Measurements from ENCODE around the gene FAM118A. TPM values are rescaled to one million over a fixed set of nuclear protein-coding genes. Genes with fewer than 3 reads are reported as not detected.
"Not testable (repeated sequence)": the region's sequence is repeated elsewhere in the genome, so short reads cannot be mapped to it uniquely, and the experiment has no call there.

Gene FAM118A
- total RNA-seq, 1 experiment from 2014 or later, result 72.2 TPM

GRCh38 chr22:45318558-45319323 is 9.0 kb downstream of the FAM118A start:
- no peaks in the 10 kb centered on the region for H3K27me3 ChIP-seq (ENCODE audit: low read length)
- H2AFZ ChIP-seq (ENCODE audit: low read length), result no peak overlapping the region
- no peak for DNase-seq
- H3K9me2 ChIP-seq (replicated peaks; ENCODE audit: insufficient read depth, low read length), result no peaks in the 10 kb centered on the region
- H4K20me1 ChIP-seq (ENCODE audit: insufficient read depth, low read depth, low read length), result no peaks in the 10 kb centered on the region
- H3K9me3 ChIP-seq (ENCODE audit: low read length), result no peaks in the 10 kb centered on the region
- H3K79me2 ChIP-seq (ENCODE audit: low read length), result peaks cover 89% of the 10 kb centered on the region
- H3K4me2 ChIP-seq (ENCODE audit: low read depth, low read length, poor library complexity, severe bottlenecking), result peak overlapping the region; percentile 44
- H3K9ac ChIP-seq (ENCODE audit: low read length), result no peak overlapping the region
- H3K4me3 ChIP-seq (ENCODE audit: low read length), result 0 out of 2 replicates have a peak overlapping the region, but pooled peaks have one; percentile 13
- H3K4me1 ChIP-seq (ENCODE audit: low read length), result peaks cover 19% of the 10 kb centered on the region
- H3K27ac ChIP-seq (ENCODE audit: low read length), result no peak overlapping the region
- peaks cover 6% of the 10 kb centered on the region; the same call in 1 of the 2 replicates for H3K36me3 ChIP-seq (ENCODE audit: insufficient read depth, low read length)

- Histone ChIP-seq H3K79me2 (ENCODE audit: low read length) (peaks cover 83% of the 10 kb centered on the region), H3K4me3 (ENCODE audit: low read length) (no peak overlapping the region), H3K4me1 (ENCODE audit: low read length) (peaks cover 15% of the 10 kb centered on the region), H3K9me3 (ENCODE audit: low read length) (no peaks in the 10 kb centered on the region), H3K9ac (ENCODE audit: low read length) (no peak overlapping the region), H3K36me3 (ENCODE audit: insufficient read depth, low read length) (peaks cover 6% of the 10 kb centered on the region; the same call in 1 of the 2 replicates), H3K9me2 (replicated peaks; ENCODE audit: insufficient read depth, low read length) (no peaks in the 10 kb centered on the region), H2AFZ (ENCODE audit: low read length) (no peak overlapping the region), H3K27ac (ENCODE audit: low read length) (no peak overlapping the region), H3K4me2 (ENCODE audit: low read depth, low read length, poor library complexity, severe bottlenecking) (no peak overlapping the region), H4K20me1 (ENCODE audit: insufficient read depth, low read depth, low read length) (no peaks in the 10 kb centered on the region), H3K27me3 (ENCODE audit: low read length) (no peaks in the 10 kb centered on the region)
- DNase-seq, result no peak
These were observed 9.6 kb downstream of the FAM118A start for GRCh38 chr22:45319324-45319685.

- Histone ChIP-seq H4K20me1 (ENCODE audit: insufficient read depth, low read depth, low read length) (no peaks in the 10 kb centered on the region), H3K27me3 (ENCODE audit: low read length) (no peaks in the 10 kb centered on the region), H2AFZ (ENCODE audit: low read length) (no peak overlapping the region), H3K36me3 (ENCODE audit: insufficient read depth, low read length) (peaks cover 6% of the 10 kb centered on the region; the same call in 1 of the 2 replicates), H3K79me2 (ENCODE audit: low read length) (peaks cover 71% of the 10 kb centered on the region), H3K9me2 (replicated peaks; ENCODE audit: insufficient read depth, low read length) (no peaks in the 10 kb centered on the region), H3K4me3 (ENCODE audit: low read length) (no peak overlapping the region), H3K9ac (ENCODE audit: low read length) (no peak overlapping the region), H3K27ac (ENCODE audit: low read length) (no peak overlapping the region), H3K4me1 (ENCODE audit: low read length) (peaks cover 14% of the 10 kb centered on the region), H3K4me2 (ENCODE audit: low read depth, low read length, poor library complexity, severe bottlenecking) (no peak overlapping the region), H3K9me3 (ENCODE audit: low read length) (no peaks in the 10 kb centered on the region)
- no peak for DNase-seq
These were observed 10.7 kb downstream of the FAM118A start for GRCh38 chr22:45320357-45320976.

GRCh38 chr22:45321827-45322226 is 12.1 kb downstream of the FAM118A start:
- Histone ChIP-seq H3K36me3 (ENCODE audit: insufficient read depth, low read length) (peaks cover 6% of the 10 kb centered on the region; the same call in 1 of the 2 replicates), H2AFZ (ENCODE audit: low read length) (no peak overlapping the region), H3K4me1 (ENCODE audit: low read length) (peaks cover 14% of the 10 kb centered on the region), H3K9me2 (replicated peaks; ENCODE audit: insufficient read depth, low read length) (no peaks in the 10 kb centered on the region), H3K27ac (ENCODE audit: low read length) (no peak overlapping the region), H3K27me3 (ENCODE audit: low read length) (no peaks in the 10 kb centered on the region), H3K79me2 (ENCODE audit: low read length) (peaks cover 58% of the 10 kb centered on the region), H3K9me3 (ENCODE audit: low read length) (no peaks in the 10 kb centered on the region), H3K4me2 (ENCODE audit: low read depth, low read length, poor library complexity, severe bottlenecking) (no peak overlapping the region), H4K20me1 (ENCODE audit: insufficient read depth, low read depth, low read length) (no peaks in the 10 kb centered on the region), H3K9ac (ENCODE audit: low read length) (no peak overlapping the region), H3K4me3 (ENCODE audit: low read length) (no peak overlapping the region)
- DNase-seq, result no peak

- Histone ChIP-seq H3K36me3 (ENCODE audit: insufficient read depth, low read length) (peaks cover 6% of the 10 kb centered on the region; the same call in 1 of the 2 replicates), H2AFZ (ENCODE audit: low read length) (no peak overlapping the region), H3K27me3 (ENCODE audit: low read length) (no peaks in the 10 kb centered on the region), H3K79me2 (ENCODE audit: low read length) (peaks cover 46% of the 10 kb centered on the region), H3K4me3 (ENCODE audit: low read length) (no peak overlapping the region), H3K9me2 (replicated peaks; ENCODE audit: insufficient read depth, low read length) (no peaks in the 10 kb centered on the region), H3K4me1 (ENCODE audit: low read length) (peaks cover 8% of the 10 kb centered on the region), H3K27ac (ENCODE audit: low read length) (no peak overlapping the region), H3K4me2 (ENCODE audit: low read depth, low read length, poor library complexity, severe bottlenecking) (no peak overlapping the region), H3K9ac (ENCODE audit: low read length) (no peak overlapping the region), H3K9me3 (ENCODE audit: low read length) (no peaks in the 10 kb centered on the region), H4K20me1 (ENCODE audit: insufficient read depth, low read depth, low read length) (no peaks in the 10 kb centered on the region)
- DNase-seq, result no peak
These were observed 13.3 kb downstream of the FAM118A start for GRCh38 chr22:45322873-45323525.

- H3K27ac ChIP-seq (ENCODE audit: low read length), result no peak overlapping the region
- peaks cover 1% of the 10 kb centered on the region for H3K4me1 ChIP-seq (ENCODE audit: low read length)
- H2AFZ ChIP-seq (ENCODE audit: low read length), result no peak overlapping the region
- peaks cover 6% of the 10 kb centered on the region; the same call in 1 of the 2 replicates for H3K36me3 ChIP-seq (ENCODE audit: insufficient read depth, low read length)
- H3K79me2 ChIP-seq (ENCODE audit: low read length), result peaks cover 40% of the 10 kb centered on the region
- no peak overlapping the region for H3K4me2 ChIP-seq (ENCODE audit: low read depth, low read length, poor library complexity, severe bottlenecking)
- H3K4me3 ChIP-seq (ENCODE audit: low read length), result no peak overlapping the region
- no peaks in the 10 kb centered on the region for H3K27me3 ChIP-seq (ENCODE audit: low read length)
- no peaks in the 10 kb centered on the region for H3K9me3 ChIP-seq (ENCODE audit: low read length)
- no peaks in the 10 kb centered on the region for H3K9me2 ChIP-seq (replicated peaks; ENCODE audit: insufficient read depth, low read length)
- DNase-seq, result no peak
- H3K9ac ChIP-seq (ENCODE audit: low read length), result no peak overlapping the region
- no peaks in the 10 kb centered on the region for H4K20me1 ChIP-seq (ENCODE audit: insufficient read depth, low read depth, low read length)
These were observed 14.0 kb downstream of the FAM118A start for GRCh38 chr22:45323695-45324094.

- no peak overlapping the region for H3K9ac ChIP-seq (ENCODE audit: low read length)
- no peak overlapping the region for H3K4me2 ChIP-seq (ENCODE audit: low read depth, low read length, poor library complexity, severe bottlenecking)
- H3K4me1 ChIP-seq (ENCODE audit: low read length), result no peaks in the 10 kb centered on the region
- no peaks in the 10 kb centered on the region for H3K9me3 ChIP-seq (ENCODE audit: low read length)
- H3K79me2 ChIP-seq (ENCODE audit: low read length), result peaks cover 33% of the 10 kb centered on the region
- no peaks in the 10 kb centered on the region for H3K9me2 ChIP-seq (replicated peaks; ENCODE audit: insufficient read depth, low read length)
- DNase-seq, result no peak
- no peaks in the 10 kb centered on the region for H3K27me3 ChIP-seq (ENCODE audit: low read length)
- peaks cover 9% of the 10 kb centered on the region; the same call in 1 of the 2 replicates for H3K36me3 ChIP-seq (ENCODE audit: insufficient read depth, low read length)
- no peak overlapping the region for H3K27ac ChIP-seq (ENCODE audit: low read length)
- no peaks in the 10 kb centered on the region for H4K20me1 ChIP-seq (ENCODE audit: insufficient read depth, low read depth, low read length)
- no peak overlapping the region for H2AFZ ChIP-seq (ENCODE audit: low read length)
- no peak overlapping the region for H3K4me3 ChIP-seq (ENCODE audit: low read length)
These were observed 14.6 kb downstream of the FAM118A start for GRCh38 chr22:45324311-45324711.

- H3K27me3 ChIP-seq (ENCODE audit: low read length); H3K9ac ChIP-seq (ENCODE audit: low read length); H3K27ac ChIP-seq (ENCODE audit: low read length); H3K4me3 ChIP-seq (ENCODE audit: low read length); H3K4me1 ChIP-seq (ENCODE audit: low read length); H3K79me2 ChIP-seq (ENCODE audit: low read length); H4K20me1 ChIP-seq (ENCODE audit: insufficient read depth, low read depth, low read length); H2AFZ ChIP-seq (ENCODE audit: low read length); DNase-seq; H3K9me2 ChIP-seq (replicated peaks; ENCODE audit: insufficient read depth, low read length); H3K4me2 ChIP-seq (ENCODE audit: low read depth, low read length, poor library complexity, severe bottlenecking); H3K9me3 ChIP-seq (ENCODE audit: low read length): not testable (repeated sequence)
- H3K36me3 ChIP-seq (ENCODE audit: insufficient read depth, low read length), result 0 out of 2 replicates have a peak, but pooled peaks cover 14% of the 10 kb centered on the region
These were observed 18.5 kb downstream of the FAM118A start for GRCh38 chr22:45328261-45328660.
